ENCODE data around the gene SERINC2.

DNA sequence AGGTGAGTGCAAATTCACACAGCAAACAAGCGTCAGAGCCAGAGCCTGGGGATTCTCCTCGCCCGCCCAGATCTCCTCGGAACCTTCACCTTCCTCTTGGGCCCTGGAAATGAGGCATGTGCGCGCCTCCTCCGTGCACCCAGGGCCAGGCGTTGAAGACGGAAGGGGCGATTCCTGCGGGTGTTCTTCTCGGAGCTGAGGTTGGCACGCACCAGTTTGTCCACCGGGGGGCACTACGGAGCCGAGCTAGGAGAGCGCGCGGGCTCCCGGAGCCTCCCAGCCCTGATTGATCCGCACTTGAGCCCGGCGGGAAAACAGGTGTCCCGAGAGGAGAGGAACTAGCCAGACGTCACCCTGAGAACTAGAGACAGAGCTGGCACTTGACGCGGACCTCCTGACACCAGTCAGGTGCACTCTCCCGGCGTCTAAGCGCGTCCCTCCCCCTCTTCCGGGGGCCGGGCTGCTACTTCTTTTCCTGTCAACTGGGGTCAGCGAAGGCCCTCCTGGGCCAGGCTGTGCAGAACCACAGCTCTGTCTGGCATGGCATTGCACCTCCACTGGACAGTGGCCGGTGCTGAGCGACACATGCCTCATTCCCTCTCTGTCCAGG is 18.3 kb upstream of the SERINC2 start:
- TF ChIP-seq FOXK2 (IDR thresholded peaks at IDR 0.05) (no peak), BHLHE40 (IDR thresholded peaks at IDR 0.05; ENCODE audit: borderline replicate concordance) (no peak)
